ENCODE data around the gene CHD6.

CHD6 gene

DNA sequence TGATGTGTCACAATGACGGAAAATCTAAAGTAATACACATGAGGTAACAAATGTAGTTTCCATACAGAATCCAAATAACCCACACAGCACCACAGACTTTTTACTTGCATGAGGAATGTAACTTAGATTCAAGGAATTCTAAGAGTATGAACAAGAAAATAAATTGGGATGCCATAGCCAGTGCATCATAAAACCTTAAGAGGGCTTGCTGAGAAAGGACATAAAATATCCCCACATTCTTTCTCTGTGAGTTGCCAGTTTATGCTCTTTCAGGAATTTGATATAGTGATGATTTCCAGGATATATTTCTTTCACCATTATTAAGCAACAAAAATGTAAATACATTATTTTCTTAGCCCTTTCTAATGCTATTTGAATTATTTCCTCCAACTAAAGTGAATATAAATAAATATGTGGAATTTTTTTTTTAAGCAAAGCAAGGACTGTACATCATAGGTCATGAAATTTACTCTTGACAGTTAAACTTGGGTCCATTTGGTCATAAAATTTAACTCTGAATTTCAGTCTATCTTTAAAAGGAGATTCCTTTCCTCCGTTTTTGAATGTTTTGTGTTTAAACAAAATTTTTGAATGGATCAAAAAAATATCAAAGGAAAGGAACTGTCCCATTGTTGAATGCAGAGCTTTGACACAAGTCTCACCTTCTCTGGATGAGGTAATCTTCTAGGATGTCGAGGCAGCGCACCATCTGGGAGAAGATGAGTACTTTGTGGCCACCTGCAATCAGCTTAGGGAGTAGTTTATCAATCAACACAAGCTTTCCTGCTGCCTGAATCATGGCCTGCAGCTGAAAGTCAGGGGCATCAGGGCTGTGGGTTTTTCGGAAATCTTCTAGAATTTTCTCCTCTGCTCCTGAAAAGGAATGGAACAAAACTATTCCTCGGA is 135.3 kb downstream of the CHD6 start:
- H3K4me3 ChIP-seq (ENCODE audit: low read length), result no peak overlapping the region
- DNase-seq (ENCODE audit: low read depth), result peak; percentile 97
- no peak for TF ChIP-seq CTCF (conservative IDR thresholded peaks at IDR 0.05; ENCODE audit: low read length)

GRCh38 chr20:41480054-41480770 is 138.0 kb downstream of the CHD6 start:
- DNase-seq (ENCODE audit: low read depth), result no peak

GRCh38 chr20:41479113-41479512 is 139.1 kb downstream of the CHD6 start:
- H3K4me3 ChIP-seq (ENCODE audit: low read length), result no peak overlapping the region
- no peak for DNase-seq (ENCODE audit: low read depth)
- TF ChIP-seq CTCF (conservative IDR thresholded peaks at IDR 0.05; ENCODE audit: low read length), result no peak

More at GRCh38 chr20:41480054-41480770, 138.0 kb downstream of the CHD6 start:
- no peak overlapping the region for H3K4me3 ChIP-seq (ENCODE audit: low read length)
- no peak for TF ChIP-seq CTCF (conservative IDR thresholded peaks at IDR 0.05; ENCODE audit: low read length)

DNA sequence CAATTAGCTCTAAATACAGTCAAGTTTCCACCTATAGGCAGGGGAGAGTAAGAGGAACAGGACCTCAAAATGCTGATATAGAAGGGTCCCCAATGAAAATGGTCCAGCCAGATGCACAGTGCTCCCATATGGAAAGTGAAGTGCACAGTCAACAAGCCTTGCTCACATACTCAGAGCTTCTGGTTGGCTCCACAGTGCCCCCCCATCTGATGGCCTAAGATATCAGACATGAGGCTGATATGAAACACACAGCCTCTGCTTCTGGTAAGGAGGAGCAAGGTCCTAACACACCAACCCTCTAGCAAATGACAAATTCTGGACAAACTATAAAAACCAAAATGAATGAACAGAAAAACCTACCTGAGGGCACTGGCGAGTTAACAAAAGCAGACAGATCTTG is 140.2 kb downstream of the CHD6 start:
- no peak overlapping the region for H3K4me3 ChIP-seq (ENCODE audit: low read length)
- TF ChIP-seq CTCF (conservative IDR thresholded peaks at IDR 0.05; ENCODE audit: low read length), result no peak
- no peak for DNase-seq (ENCODE audit: low read depth)

DNA sequence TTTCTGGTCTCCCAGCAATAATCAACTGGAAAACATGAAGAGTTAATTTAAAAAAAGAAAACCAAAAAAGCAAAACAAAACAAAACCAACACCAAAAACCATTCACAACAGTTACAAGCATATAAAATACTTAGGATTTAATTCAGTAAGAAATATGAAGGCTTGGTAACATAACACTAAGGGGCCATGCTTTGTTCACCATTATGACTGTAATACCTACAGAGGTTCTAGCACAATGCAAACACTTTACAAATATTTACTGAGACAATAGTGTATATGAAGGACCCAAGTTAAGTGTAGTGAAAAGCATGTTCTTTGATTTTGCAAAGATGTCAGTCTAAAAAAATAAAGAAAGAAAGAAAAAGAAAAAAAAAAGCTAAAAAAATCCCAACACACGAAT is 141.7 kb downstream of the CHD6 start:
- no peak for TF ChIP-seq CTCF (conservative IDR thresholded peaks at IDR 0.05; ENCODE audit: low read length)
- no peak overlapping the region for H3K4me3 ChIP-seq (ENCODE audit: low read length)
- DNase-seq (ENCODE audit: low read depth), result no peak

- TF ChIP-seq CTCF (conservative IDR thresholded peaks at IDR 0.05; ENCODE audit: low read length), result no peak
- peak; percentile 90 for DNase-seq (ENCODE audit: low read depth)
- H3K4me3 ChIP-seq (ENCODE audit: low read length), result no peak overlapping the region
Observed at GRCh38 chr20:41476013-41476441, 142.2 kb downstream of the CHD6 start.

All from AG10803 (cell line).